Measurements from ENCODE around the gene GLI1.
"Not testable (repeated sequence)": the region's sequence is repeated elsewhere in the genome, so short reads cannot be mapped to it uniquely, and the experiment has no call there.

Gene GLI1

GRCh38 chr12:57459750-57460467 lies at the start of gene GLI1:
GLI1 (plus strand) TSS chr12:57459785; CDS start chr12:57463692, 3,907 bp downstream.
- Histone ChIP-seq H3K4me1 (ENCODE audit: control insufficient read depth, low read depth, low read length) (peaks cover 21% of the 10 kb centered on the region), H3K27me3 (ENCODE audit: control insufficient read depth, insufficient read depth, low read length) (no peaks in the 10 kb centered on the region), H3K36me3 (ENCODE audit: control insufficient read depth, low read depth, low read length) (no peaks in the 10 kb centered on the region), H3K9ac (ENCODE audit: low read length) (peak within 1 kb of the TSS; percentile 74), H3K4me3 (ENCODE audit: low read length) (peak within 1 kb of the TSS; percentile 65), H3K27ac (ENCODE audit: low read length) (no peak within 1 kb of the TSS), H3K9me3 (ENCODE audit: control insufficient read depth, low read depth, low read length) (no peaks in the 10 kb centered on the region)

GRCh38 chr12:57410534-57410933 lies 49.1 kb upstream of the GLI1 start:
- peaks cover 6% of the 10 kb centered on the region for H3K4me1 ChIP-seq (ENCODE audit: control insufficient read depth, low read depth, low read length)
- no peaks in the 10 kb centered on the region for H3K36me3 ChIP-seq (ENCODE audit: control insufficient read depth, low read depth, low read length)
- no peak overlapping the region for H3K4me3 ChIP-seq (ENCODE audit: low read length)
- no peak overlapping the region for H3K9ac ChIP-seq (ENCODE audit: low read length)
- no peaks in the 10 kb centered on the region for H3K9me3 ChIP-seq (ENCODE audit: control insufficient read depth, low read depth, low read length)
- H3K27ac ChIP-seq (ENCODE audit: low read length) = no peak overlapping the region
- H3K27me3 ChIP-seq (ENCODE audit: control insufficient read depth, insufficient read depth, low read length) = no peaks in the 10 kb centered on the region

- H3K9ac ChIP-seq (ENCODE audit: low read length); H3K36me3 ChIP-seq (ENCODE audit: control insufficient read depth, low read depth, low read length); H3K9me3 ChIP-seq (ENCODE audit: control insufficient read depth, low read depth, low read length); H3K27ac ChIP-seq (ENCODE audit: low read length); H3K27me3 ChIP-seq (ENCODE audit: control insufficient read depth, insufficient read depth, low read length); H3K4me1 ChIP-seq (ENCODE audit: control insufficient read depth, low read depth, low read length); H3K4me3 ChIP-seq (ENCODE audit: low read length): not testable (repeated sequence)
Measured at GRCh38 chr12:57414160-57414559, 45.4 kb upstream of the GLI1 start.

- no peak overlapping the region for H3K9ac ChIP-seq (ENCODE audit: low read length)
- no peaks in the 10 kb centered on the region for H3K36me3 ChIP-seq (ENCODE audit: control insufficient read depth, low read depth, low read length)
- H3K27me3 ChIP-seq (ENCODE audit: control insufficient read depth, insufficient read depth, low read length) = no peaks in the 10 kb centered on the region
- no peaks in the 10 kb centered on the region for H3K9me3 ChIP-seq (ENCODE audit: control insufficient read depth, low read depth, low read length)
- no peak overlapping the region for H3K27ac ChIP-seq (ENCODE audit: low read length)
- peaks cover 8% of the 10 kb centered on the region for H3K4me1 ChIP-seq (ENCODE audit: control insufficient read depth, low read depth, low read length)
- H3K4me3 ChIP-seq (ENCODE audit: low read length) = no peak overlapping the region
Measured at GRCh38 chr12:57415088-57415487, 44.5 kb upstream of the GLI1 start.

DNA sequence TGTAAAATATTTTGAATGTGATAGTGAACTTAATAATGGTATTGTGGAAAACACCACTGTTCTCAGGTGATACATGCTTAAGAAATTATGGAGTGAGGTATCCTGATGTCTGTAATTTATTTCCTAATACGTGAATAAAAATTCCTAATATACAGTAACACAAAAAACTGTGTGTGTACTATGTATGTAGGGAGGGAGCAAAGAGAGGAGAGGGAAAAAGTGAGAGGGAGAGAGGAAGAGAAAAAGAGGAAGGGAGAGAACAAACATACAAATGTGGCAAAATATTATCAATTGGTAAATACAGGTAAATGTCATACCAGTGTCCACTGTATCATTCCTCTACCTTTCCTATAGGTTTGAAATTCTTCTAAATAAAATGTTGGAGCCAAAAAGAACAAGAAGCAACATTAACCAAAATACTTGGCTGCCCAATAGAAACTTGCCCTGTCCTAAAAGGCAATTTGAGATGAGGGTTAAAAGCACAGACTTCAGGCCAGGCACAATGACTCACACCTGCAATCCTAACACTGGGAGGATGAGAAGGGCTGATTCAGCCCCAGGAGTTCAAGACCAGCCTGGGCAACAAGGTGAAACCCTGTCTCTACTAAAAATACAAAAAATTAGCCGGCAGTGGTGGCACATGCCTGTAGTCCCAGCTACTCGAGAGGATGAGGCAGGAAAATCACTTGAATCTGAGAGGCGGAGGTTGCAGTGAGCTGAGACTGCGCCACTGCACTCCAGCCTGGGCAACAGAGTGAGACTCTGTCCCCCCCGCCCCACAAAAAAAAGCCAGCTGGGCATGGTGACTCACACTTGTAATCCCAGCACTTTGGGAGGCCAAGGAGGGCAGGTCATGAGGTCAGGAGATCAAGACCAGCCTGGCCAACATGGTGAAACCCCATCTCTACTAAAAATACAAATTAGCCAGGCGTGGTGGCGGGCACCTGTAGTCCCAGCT lies 43.3 kb upstream of the GLI1 start:
- no peaks in the 10 kb centered on the region for H3K27me3 ChIP-seq (ENCODE audit: control insufficient read depth, insufficient read depth, low read length)
- no peak overlapping the region for H3K9ac ChIP-seq (ENCODE audit: low read length)
- no peaks in the 10 kb centered on the region for H3K36me3 ChIP-seq (ENCODE audit: control insufficient read depth, low read depth, low read length)
- H3K27ac ChIP-seq (ENCODE audit: low read length) = no peak overlapping the region
- no peak overlapping the region for H3K4me3 ChIP-seq (ENCODE audit: low read length)
- H3K9me3 ChIP-seq (ENCODE audit: control insufficient read depth, low read depth, low read length) = no peaks in the 10 kb centered on the region
- H3K4me1 ChIP-seq (ENCODE audit: control insufficient read depth, low read depth, low read length) = peaks cover 8% of the 10 kb centered on the region

GRCh38 chr12:57418255-57418654 lies 41.3 kb upstream of the GLI1 start:
- Histone ChIP-seq H3K36me3 (ENCODE audit: control insufficient read depth, low read depth, low read length) (no peaks in the 10 kb centered on the region), H3K9ac (ENCODE audit: low read length) (no peak overlapping the region), H3K9me3 (ENCODE audit: control insufficient read depth, low read depth, low read length) (no peaks in the 10 kb centered on the region), H3K27ac (ENCODE audit: low read length) (no peak overlapping the region), H3K27me3 (ENCODE audit: control insufficient read depth, insufficient read depth, low read length) (no peaks in the 10 kb centered on the region), H3K4me1 (ENCODE audit: control insufficient read depth, low read depth, low read length) (peaks cover 8% of the 10 kb centered on the region), H3K4me3 (ENCODE audit: low read length) (no peak overlapping the region)

DNA sequence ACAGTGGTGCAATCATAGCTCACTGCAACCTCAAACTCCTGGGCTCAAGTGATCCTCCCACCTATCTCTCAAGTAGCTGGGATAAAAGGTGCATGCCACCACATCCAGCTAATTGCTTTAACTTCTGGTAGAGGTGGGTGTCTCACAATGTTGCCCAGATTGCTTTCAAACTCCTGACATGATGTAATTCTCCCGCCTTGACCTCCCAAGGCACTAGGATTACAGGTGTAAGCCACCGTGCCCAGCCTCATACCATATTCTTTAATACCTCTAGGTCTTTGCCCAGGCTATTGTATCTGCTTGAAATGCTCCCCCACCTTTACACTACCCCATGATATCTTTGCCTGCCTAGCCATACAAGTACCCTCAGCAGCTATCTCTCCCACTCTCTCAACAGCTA lies 40.1 kb upstream of the GLI1 start:
- H3K27ac ChIP-seq (ENCODE audit: low read length) = no peak overlapping the region
- no peak overlapping the region for H3K9ac ChIP-seq (ENCODE audit: low read length)
- peaks cover 8% of the 10 kb centered on the region for H3K4me1 ChIP-seq (ENCODE audit: control insufficient read depth, low read depth, low read length)
- H3K9me3 ChIP-seq (ENCODE audit: control insufficient read depth, low read depth, low read length) = no peaks in the 10 kb centered on the region
- no peaks in the 10 kb centered on the region for H3K36me3 ChIP-seq (ENCODE audit: control insufficient read depth, low read depth, low read length)
- H3K27me3 ChIP-seq (ENCODE audit: control insufficient read depth, insufficient read depth, low read length) = no peaks in the 10 kb centered on the region
- H3K4me3 ChIP-seq (ENCODE audit: low read length) = no peak overlapping the region

DNA sequence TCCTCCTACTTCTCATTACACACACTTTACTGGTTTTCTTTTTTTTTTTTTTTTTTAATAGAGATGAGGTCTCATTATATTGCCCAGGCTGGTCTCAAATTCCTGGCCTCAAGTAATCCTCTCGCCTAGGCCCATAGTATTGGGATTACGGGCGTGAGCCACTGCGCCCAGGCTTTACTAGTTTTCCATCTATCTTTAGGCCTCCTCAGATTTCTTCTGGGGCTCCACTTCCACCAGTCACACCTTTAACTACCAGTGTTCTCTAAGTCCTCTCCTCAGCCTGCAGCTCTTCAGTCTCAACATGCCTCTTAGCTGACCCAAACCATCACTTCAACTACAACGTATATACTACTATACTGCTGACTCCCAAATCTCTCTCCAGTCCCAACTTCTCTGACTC lies 39.1 kb upstream of the GLI1 start:
- Histone ChIP-seq H3K27me3 (ENCODE audit: control insufficient read depth, insufficient read depth, low read length) (no peaks in the 10 kb centered on the region), H3K36me3 (ENCODE audit: control insufficient read depth, low read depth, low read length) (no peaks in the 10 kb centered on the region), H3K4me3 (ENCODE audit: low read length) (no peak overlapping the region), H3K27ac (ENCODE audit: low read length) (no peak overlapping the region), H3K4me1 (ENCODE audit: control insufficient read depth, low read depth, low read length) (peaks cover 3% of the 10 kb centered on the region), H3K9me3 (ENCODE audit: control insufficient read depth, low read depth, low read length) (no peaks in the 10 kb centered on the region), H3K9ac (ENCODE audit: low read length) (no peak overlapping the region)

- H3K27ac ChIP-seq (ENCODE audit: low read length); H3K9ac ChIP-seq (ENCODE audit: low read length); H3K36me3 ChIP-seq (ENCODE audit: control insufficient read depth, low read depth, low read length); H3K27me3 ChIP-seq (ENCODE audit: control insufficient read depth, insufficient read depth, low read length); H3K4me3 ChIP-seq (ENCODE audit: low read length); H3K9me3 ChIP-seq (ENCODE audit: control insufficient read depth, low read depth, low read length): not testable (repeated sequence)
- H3K4me1 ChIP-seq (ENCODE audit: control insufficient read depth, low read depth, low read length) = peaks cover 10% of the 10 kb centered on the region
Measured at GRCh38 chr12:57426948-57427347, 32.6 kb upstream of the GLI1 start.

- Histone ChIP-seq H3K9me3 (ENCODE audit: control insufficient read depth, low read depth, low read length) (no peaks in the 10 kb centered on the region), H3K27ac (ENCODE audit: low read length) (no peak overlapping the region), H3K9ac (ENCODE audit: low read length) (no peak overlapping the region), H3K36me3 (ENCODE audit: control insufficient read depth, low read depth, low read length) (no peaks in the 10 kb centered on the region), H3K4me1 (ENCODE audit: control insufficient read depth, low read depth, low read length) (peaks cover 10% of the 10 kb centered on the region), H3K4me3 (ENCODE audit: low read length) (no peak overlapping the region), H3K27me3 (ENCODE audit: control insufficient read depth, insufficient read depth, low read length) (no peaks in the 10 kb centered on the region)
Measured at GRCh38 chr12:57428965-57429364, 30.6 kb upstream of the GLI1 start.

DNA sequence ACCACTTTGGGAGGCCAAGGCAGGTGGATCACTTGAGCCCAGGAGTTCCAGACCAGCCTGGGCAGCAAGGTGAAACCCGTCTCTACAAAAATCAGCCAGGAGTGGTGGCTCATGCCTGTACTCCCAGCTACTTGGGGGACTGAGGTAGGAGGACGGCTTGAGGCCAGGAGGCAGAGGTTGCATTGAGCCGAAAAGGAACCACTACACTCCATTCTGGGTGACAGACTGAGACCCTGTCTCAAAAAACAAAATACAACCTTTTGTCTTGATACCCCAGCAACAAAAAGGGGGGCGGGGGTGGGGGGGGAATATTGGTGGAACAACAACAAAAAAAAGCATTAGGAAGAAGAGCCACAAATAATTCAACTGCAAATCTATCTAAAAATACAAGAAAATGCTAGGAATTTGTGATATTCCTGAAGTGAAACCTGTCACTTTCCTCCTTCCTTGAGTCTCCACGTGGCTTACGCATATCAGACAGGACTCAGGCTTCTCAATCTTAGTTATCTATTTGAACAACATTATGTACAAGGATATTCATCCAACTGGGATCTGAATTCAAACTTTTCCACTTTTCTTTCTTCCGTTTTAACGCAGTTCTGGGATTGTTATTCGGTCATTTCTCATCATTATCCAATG lies 30.0 kb upstream of the GLI1 start:
- peak overlapping the region; percentile 70 for H3K27ac ChIP-seq (ENCODE audit: low read length)

More for the DNA sequence above, 30.0 kb upstream of the GLI1 start:
- H3K4me3 ChIP-seq (ENCODE audit: low read length) = peak overlapping the region; percentile 80
- H3K27me3 ChIP-seq (ENCODE audit: control insufficient read depth, insufficient read depth, low read length) = no peaks in the 10 kb centered on the region
- H3K9ac ChIP-seq (ENCODE audit: low read length) = peak overlapping the region; percentile 78
- H3K36me3 ChIP-seq (ENCODE audit: control insufficient read depth, low read depth, low read length) = no peaks in the 10 kb centered on the region
- peaks cover 10% of the 10 kb centered on the region for H3K4me1 ChIP-seq (ENCODE audit: control insufficient read depth, low read depth, low read length)
- H3K9me3 ChIP-seq (ENCODE audit: control insufficient read depth, low read depth, low read length) = no peaks in the 10 kb centered on the region

Measured in iPS-18a (cell line).